GM19193 (cell line): ENCODE data around the gene NEK2.

ENCODE experiments used
- POLR2A ChIP-seq: IDR thresholded peaks from 4 replicates; pipeline ENCODE4 v1.6.1; 2011; ENCODE audit not compliant: insufficient read depth, insufficient read length; ENCODE audit errors: extremely low read depth

NEK2 gene

GRCh38 chr1:211646566-211646965 lies 28.9 kb downstream of the NEK2 start:
- no peak for TF ChIP-seq POLR2A

GRCh38 chr1:211644653-211645052 lies 30.8 kb downstream of the NEK2 start:
- no peak for TF ChIP-seq POLR2A

GRCh38 chr1:211643324-211644212 lies 31.9 kb downstream of the NEK2 start:
- no peak for TF ChIP-seq POLR2A

DNA sequence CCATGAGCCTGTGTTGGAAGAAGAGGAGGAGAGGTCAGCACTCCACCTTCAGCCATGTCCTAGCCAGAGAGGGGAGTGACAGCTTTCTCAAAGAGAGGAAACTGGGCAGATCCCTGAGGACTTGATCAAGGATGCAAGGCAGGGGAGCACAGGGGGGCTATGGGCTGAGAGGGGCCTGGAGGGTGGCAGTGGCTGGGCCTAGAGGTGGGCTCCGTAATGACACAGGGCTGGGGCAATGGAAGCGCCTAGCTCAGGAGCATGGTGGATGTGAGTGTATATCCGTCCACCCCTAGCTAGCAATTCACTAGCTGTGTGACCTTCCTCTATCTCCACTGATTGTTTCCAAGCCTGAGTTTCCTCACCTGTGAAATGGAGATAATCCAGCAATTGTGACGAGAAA lies 32.6 kb downstream of the NEK2 start:
- no peak for TF ChIP-seq POLR2A

GRCh38 chr1:211641942-211642341 lies 33.5 kb downstream of the NEK2 start:
- no peak for TF ChIP-seq POLR2A

DNA sequence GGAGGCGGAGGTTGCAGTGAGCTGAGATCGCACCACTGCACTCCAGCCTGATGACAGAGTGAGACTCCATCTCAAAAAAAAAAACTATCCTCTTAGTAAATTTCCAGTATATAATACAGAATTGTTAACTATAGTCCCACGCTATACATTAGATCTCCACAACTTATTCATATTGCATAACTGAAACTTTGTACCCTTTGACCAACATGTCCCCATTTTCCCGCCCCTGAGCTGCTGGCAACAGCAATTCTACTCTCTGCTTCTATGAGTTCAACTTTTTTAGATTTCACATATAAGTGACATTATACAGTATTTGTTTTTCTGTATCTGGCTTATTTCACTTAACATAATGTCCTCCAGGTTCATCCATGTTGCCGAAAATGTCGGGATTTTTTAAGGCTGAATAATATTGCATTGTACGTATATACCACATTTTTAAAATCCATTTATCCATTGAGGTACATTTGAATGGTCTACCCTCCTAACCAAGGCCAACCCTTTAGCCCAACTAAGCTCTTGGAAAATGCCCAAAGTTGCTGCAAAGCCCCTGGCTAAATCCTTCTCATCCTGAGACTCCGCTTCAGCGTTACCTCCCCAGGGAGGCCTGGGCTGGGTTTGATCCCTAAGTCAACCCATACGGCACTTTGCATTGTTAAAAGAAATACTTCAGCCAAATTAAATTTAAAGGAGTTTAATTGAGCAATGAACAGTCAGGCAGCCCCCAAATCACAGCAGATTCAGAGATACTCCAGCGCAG lies 34.2 kb downstream of the NEK2 start:
- no peak for TF ChIP-seq POLR2A

GRCh38 chr1:211640301-211640630 lies 35.2 kb downstream of the NEK2 start:
- TF ChIP-seq POLR2A, result no peak

DNA sequence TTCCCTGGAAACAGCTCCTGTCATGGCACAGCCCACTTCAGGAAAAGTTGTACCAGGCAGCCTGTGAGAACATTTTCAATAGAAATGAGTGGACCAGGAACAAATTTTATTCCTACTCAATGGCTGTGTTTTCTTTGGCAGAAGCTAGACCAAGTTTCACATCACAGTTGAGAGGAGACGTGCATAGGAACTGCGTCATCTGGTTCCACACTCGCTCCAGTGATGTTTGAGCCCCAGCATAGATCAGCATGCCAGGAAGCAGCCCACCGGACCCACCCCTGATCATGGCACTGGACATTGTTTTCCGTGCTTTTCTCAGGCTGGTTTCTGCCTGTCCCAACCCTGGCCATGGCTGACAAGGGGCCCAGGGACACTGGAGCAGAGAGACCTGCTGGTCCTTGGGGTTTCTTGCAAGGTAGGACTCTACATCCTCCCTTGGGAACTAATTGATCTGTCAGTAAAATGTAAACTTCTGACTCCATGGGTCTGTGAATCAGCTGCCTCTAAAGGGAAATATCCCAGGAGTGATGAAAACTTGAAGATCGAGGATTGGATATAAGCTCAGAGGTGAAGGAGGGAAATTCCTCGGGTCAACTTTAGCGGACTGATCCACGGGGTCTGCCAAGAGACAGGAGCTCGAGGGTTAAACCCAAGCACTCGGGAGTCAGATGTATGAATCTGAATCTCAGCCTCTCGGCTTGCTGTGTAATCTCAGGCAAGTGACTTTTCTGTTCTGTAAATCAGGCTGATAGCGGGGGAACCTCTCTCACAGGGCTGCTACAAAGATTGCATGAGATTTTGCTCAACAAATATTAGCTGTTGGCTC lies 35.7 kb downstream of the NEK2 start:
- no peak for TF ChIP-seq POLR2A

DNA sequence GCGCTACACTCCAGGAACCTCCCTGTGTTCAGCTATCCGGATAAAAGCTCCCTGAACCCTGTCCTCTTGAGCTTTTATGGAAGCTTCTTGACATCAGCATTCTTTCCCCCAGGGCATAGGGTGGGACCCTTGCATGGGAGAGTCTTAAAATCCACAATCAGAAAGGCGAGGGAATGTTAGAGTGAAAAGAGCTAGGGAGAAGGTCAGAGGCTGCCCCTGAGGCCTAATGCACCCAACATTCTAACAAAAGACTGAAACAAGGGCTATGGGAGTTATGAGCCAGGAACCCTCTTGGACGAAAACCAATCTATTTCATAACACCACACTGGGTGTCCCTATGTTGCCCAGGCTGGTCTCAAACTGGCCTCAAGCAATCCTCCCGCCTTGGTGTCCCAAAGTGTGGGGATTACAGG lies 36.7 kb downstream of the NEK2 start:
- TF ChIP-seq POLR2A, result no peak

GRCh38 chr1:211638246-211638645 lies 37.2 kb downstream of the NEK2 start:
- no peak for TF ChIP-seq POLR2A

GRCh38 chr1:211637066-211637465 lies 38.4 kb downstream of the NEK2 start:
- TF ChIP-seq POLR2A, result no peak

- TF ChIP-seq POLR2A, result no peak
Measured at GRCh38 chr1:211635597-211636205, 39.7 kb downstream of the NEK2 start.

DNA sequence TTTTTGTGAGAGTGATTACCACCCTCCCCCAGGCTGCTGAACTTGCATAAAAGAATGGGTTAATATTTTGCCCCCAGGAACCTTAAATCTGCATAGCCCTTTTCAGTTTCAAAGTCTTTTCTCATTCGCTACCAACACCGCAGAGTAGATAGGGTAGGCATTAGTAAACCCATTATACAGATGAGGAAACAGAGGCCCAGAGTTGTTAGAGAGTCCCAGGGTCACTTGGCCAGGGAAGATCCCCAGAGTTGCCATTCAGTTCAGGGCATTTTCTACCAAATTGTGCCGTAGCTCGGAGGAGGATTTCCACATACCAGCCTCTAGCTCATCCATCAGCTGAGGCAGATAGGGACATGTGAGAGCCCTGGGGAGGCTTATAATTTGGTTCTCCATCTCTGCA lies 40.5 kb downstream of the NEK2 start:
- TF ChIP-seq POLR2A, result no peak

GRCh38 chr1:211634461-211634860 lies 41.0 kb downstream of the NEK2 start:
- TF ChIP-seq POLR2A, result no peak

DNA sequence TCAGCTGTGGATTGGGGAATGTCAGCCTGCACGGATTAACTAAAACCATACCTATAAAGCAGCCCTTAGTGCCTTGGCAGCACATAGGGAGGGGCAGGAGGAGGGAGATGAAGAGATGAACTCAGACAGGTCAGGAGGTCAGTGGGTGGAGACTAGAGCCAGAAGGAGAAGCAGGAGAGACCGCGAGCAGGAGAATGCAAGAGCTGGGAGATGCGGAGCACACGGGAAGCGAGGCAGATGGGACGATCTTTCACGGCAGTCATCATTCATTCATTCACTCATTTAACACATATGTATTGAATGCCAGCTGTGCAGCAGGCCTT lies 41.9 kb downstream of the NEK2 start:
- no peak for TF ChIP-seq POLR2A
